Bronchial epithelial cell (primary cell): Measurements from ENCODE around the gene NANOS3. TPM values are rescaled to one million over a fixed set of nuclear protein-coding genes. Genes with fewer than 3 reads are reported as not detected.

ENCODE experiments used
- DNase-seq: peaks from one replicate; pipeline ENCODE4 v3.0.0-alpha.2; 2010; ENCODE audit warnings: low read depth
- FAIRE-seq: peaks from 2 replicates; lab custom pipeline; 2011; peaks lifted over from hg19 to GRCh38; lab: Jason Lieb, UNC
- H3K27me3 ChIP-seq: 2 replicates; pipeline ENCODE4 v1.5.1; 2011; ENCODE audit warnings: low read length; ENCODE audit not compliant: control insufficient read depth, insufficient read depth
- H3K36me3 ChIP-seq: 2 replicates; pipeline ENCODE4 v1.5.1; 2011; ENCODE audit warnings: low read length; ENCODE audit not compliant: control insufficient read depth, insufficient read depth
- H3K4me3 ChIP-seq: 2 replicates; pipeline ENCODE4 v1.5.1; 2011; ENCODE audit warnings: mild to moderate bottlenecking, low read depth, low read length, control low read depth
- total RNA-seq: library from RNA; depleted of rRNA; stranded (reverse); fragments of >200 nt; gene quantifications from 2 replicates; pipeline ENCODE4 v1.2.1, GENCODE V29; 2014
- TF ChIP-seq, protein P1 (sequence below): IDR thresholded peaks from 2 replicates; pipeline ENCODE4 v1.5.1; 2011; ENCODE audit warnings: mild to moderate bottlenecking, moderate library complexity, low read length, control low read depth, inconsistent platforms; ENCODE audit not compliant: insufficient read depth, severe bottlenecking

The NANOS3 gene
- total RNA-seq, 1 donor from 2014 or later: 0.53 TPM

GRCh38 chr19:13873834-13874515, 3.0 kb upstream of the NANOS3 start:
- Histone ChIP-seq H3K4me3 (no peak overlapping the region), H3K27me3 (peaks cover 2% of the 10 kb centered on the region), H3K36me3 (no peaks in the 10 kb centered on the region)
- TF ChIP-seq, protein P1, sequence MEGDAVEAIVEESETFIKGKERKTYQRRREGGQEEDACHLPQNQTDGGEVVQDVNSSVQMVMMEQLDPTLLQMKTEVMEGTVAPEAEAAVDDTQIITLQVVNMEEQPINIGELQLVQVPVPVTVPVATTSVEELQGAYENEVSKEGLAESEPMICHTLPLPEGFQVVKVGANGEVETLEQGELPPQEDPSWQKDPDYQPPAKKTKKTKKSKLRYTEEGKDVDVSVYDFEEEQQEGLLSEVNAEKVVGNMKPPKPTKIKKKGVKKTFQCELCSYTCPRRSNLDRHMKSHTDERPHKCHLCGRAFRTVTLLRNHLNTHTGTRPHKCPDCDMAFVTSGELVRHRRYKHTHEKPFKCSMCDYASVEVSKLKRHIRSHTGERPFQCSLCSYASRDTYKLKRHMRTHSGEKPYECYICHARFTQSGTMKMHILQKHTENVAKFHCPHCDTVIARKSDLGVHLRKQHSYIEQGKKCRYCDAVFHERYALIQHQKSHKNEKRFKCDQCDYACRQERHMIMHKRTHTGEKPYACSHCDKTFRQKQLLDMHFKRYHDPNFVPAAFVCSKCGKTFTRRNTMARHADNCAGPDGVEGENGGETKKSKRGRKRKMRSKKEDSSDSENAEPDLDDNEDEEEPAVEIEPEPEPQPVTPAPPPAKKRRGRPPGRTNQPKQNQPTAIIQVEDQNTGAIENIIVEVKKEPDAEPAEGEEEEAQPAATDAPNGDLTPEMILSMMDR: no peak
- FAIRE-seq (no peak), DNase-seq (no peak)

DNA sequence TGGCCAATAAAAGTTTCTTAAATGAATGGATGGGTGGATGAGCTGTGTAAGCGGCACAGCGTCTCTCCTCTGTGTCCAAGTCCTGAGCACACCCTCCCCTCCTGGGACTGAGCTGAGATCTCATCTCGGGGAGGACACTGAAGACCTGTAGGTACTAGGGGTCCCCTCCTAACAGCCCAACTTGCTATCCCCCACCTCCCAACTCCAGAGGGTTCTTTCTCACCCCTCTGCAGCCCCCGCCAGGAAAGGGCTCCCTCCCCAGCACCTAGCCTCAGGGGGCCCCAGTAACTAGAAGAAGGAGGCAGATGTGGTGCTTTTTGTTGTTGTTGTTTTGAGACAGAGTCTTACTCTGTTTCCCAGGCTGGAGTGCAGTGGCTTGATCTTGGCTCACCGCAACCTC, 1.1 kb upstream of the NANOS3 start:
- no peak for FAIRE-seq
- H3K36me3 ChIP-seq: no peaks in the 10 kb centered on the region
- no peak overlapping the region for H3K4me3 ChIP-seq
- H3K27me3 ChIP-seq: peaks cover 2% of the 10 kb centered on the region
- DNase-seq: no peak
- TF ChIP-seq, protein P1: no peak

DNA sequence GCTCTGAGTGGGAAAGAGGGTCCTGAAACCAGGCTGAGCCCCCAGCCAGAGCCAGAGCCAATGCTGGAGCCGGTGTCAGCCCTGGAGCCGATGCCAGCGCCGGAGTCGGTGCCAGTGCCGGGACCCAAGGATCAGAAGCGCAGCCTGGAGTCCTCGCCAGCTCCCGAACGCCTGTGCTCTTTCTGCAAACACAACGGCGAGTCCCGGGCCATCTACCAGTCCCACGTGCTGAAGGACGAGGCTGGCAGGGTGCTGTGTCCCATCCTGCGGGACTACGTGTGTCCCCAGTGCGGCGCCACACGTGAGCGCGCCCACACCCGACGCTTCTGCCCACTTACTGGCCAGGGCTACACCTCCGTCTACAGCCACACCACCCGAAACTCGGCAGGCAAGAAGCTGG, 369 bp downstream of the NANOS3 start:
- TF ChIP-seq, protein P1: no peak
- Histone ChIP-seq H3K36me3 (no peaks in the 10 kb centered on the region), H3K27me3 (peaks cover under 1% of the 10 kb centered on the region), H3K4me3 (no peak overlapping the region)
- DNase-seq: no peak
- no peak for FAIRE-seq

- peak; percentile 92 for DNase-seq
- FAIRE-seq: peak; percentile 82
- H3K27me3 ChIP-seq: no peaks in the 10 kb centered on the region
- no peaks in the 10 kb centered on the region for H3K36me3 ChIP-seq
- TF ChIP-seq, protein P1: peak; percentile 99
- peak overlapping the region; percentile 2 for H3K4me3 ChIP-seq
These were observed 3.4 kb downstream of the NANOS3 start for GRCh38 chr19:13880059-13881043.

DNA sequence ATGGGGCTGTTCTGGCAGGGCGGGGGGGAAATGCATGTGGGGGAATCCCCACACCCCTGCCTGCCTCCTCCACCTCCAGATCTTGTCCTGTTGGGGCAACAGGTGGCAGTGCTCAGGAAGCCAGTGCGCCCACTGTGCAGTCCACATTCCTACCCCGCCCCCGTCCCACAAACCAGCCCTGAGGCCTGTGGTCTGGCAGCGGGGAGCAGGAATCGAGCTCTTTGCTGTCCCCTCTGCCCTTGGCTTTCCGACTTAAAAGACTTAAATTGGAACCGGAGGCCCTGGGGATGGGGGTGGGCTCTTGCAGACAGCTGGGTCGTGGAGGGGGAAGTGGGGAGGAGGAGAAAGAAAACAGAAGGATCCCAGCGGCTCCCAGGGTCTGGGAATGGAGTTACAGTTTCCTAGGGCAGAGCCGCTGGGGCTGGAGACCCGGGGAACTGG, 4.3 kb downstream of the NANOS3 start:
- Histone ChIP-seq H3K4me3 (no peak overlapping the region), H3K36me3 (no peaks in the 10 kb centered on the region), H3K27me3 (no peaks in the 10 kb centered on the region)
- FAIRE-seq (no peak), DNase-seq (no peak)
- TF ChIP-seq, protein P1: no peak
